Endodermal cell (in vitro differentiated cells): ENCODE measurements around the gene KLHDC7B. TPM values are rescaled to one million over a fixed set of nuclear protein-coding genes. Genes with fewer than 3 reads are reported as not detected.

Experiments
- DNase-seq: peaks from one replicate; pipeline ENCODE4 v3.0.0-alpha.2; 2017
- H3K27ac ChIP-seq: 2 replicates; pipeline ENCODE4 v1.5.1; 2013; ENCODE audit warnings: mild to moderate bottlenecking, low read depth, low read length, moderate library complexity
- H3K27me3 ChIP-seq: 2 replicates; pipeline ENCODE4 v1.6.1; 2013; ENCODE audit warnings: mild to moderate bottlenecking, low read length, moderate library complexity; ENCODE audit not compliant: insufficient read depth, control insufficient read depth, poor library complexity, severe bottlenecking
- H3K36me3 ChIP-seq: 2 replicates; pipeline ENCODE4 v1.7.0; 2013; ENCODE audit warnings: mild to moderate bottlenecking, low read length, moderate library complexity; ENCODE audit not compliant: control insufficient read depth, insufficient read depth
- H3K4me1 ChIP-seq: one replicate; pipeline ENCODE4 v1.7.0; 2013; ENCODE audit warnings: low read length; ENCODE audit not compliant: control insufficient read depth, insufficient read depth
- H3K4me3 ChIP-seq: 2 replicates; pipeline ENCODE4 v1.5.1; 2013; ENCODE audit warnings: mild to moderate bottlenecking, low read length, moderate library complexity
- H3K9ac ChIP-seq: 2 replicates; pipeline ENCODE4 v1.6.1; 2013; ENCODE audit warnings: mild to moderate bottlenecking, low read length, moderate library complexity; ENCODE audit not compliant: poor library complexity, severe bottlenecking; ENCODE audit errors: extremely low read depth
- H3K9me3 ChIP-seq: 2 replicates; pipeline ENCODE4 v1.6.1; 2013; ENCODE audit warnings: mild to moderate bottlenecking, low read length, moderate library complexity; ENCODE audit not compliant: control insufficient read depth
- H3K27ac Mint-ChIP-seq: 2 replicates; pipeline ENCODE4 v1.8.0; 2020; ENCODE audit warnings: mixed read lengths
- H3K27me3 Mint-ChIP-seq: 2 replicates; pipeline ENCODE4 v1.8.0; 2021; ENCODE audit warnings: mild to moderate bottlenecking, mixed read lengths; ENCODE audit not compliant: insufficient read depth
- H3K36me3 Mint-ChIP-seq: 2 replicates; pipeline ENCODE4 v1.8.0; 2020; ENCODE audit warnings: low read depth, mixed read lengths
- H3K4me1 Mint-ChIP-seq: 2 replicates; pipeline ENCODE4 v1.8.0; 2020; ENCODE audit warnings: mixed read lengths
- H3K4me3 Mint-ChIP-seq: 2 replicates; pipeline ENCODE4 v1.8.0; 2020; ENCODE audit warnings: mild to moderate bottlenecking, moderate library complexity, mixed read lengths
- H3K9me3 Mint-ChIP-seq: 2 replicates; pipeline ENCODE4 v1.8.0; 2020; ENCODE audit warnings: mild to moderate bottlenecking, mixed read lengths
- WGBS, 2 experiments: methylation state at CpG; one replicate each; pipeline versions ENCODE4 v1.1.5 to v1.1.7; 2013; ENCODE audit warnings: missing lambda C conversion rate in 2 of 2, mixed read lengths in 1 of 2; ENCODE audit not compliant: insufficient coverage in 1 of 2, insufficient read length in 1 of 2; 5-methylcytosine and 5-hydroxymethylcytosine counted together
- long read RNA-seq, 4 experiments: library from polyadenylated mRNA in 2 of 4; library from RNA in 1 of 4; library from capped mRNA in 1 of 4; stranded (forward) in 3 of 4; unstranded in 1 of 4; transcript quantifications; one replicate each; pipeline ENCODE4 v2.0.0, GENCODE V29; 2020 to 2021; ENCODE audit warnings: inconsistent platforms in 1 of 4
- polyA plus RNA-seq, 2 experiments: library from polyadenylated mRNA; stranded (reverse); fragments of 50-300 nt; gene quantifications; one replicate each; pipeline ENCODE4 v1.2.3, GENCODE V29; 2013
- total RNA-seq, 2 donors: library from RNA; stranded (reverse); fragmentation: NEBNext Ultra II Directional in 1 of 2; extraction: Animal tissue kit (Norgen Biotek cat#: 25700) in 1 of 2; gene quantifications; 2 replicates in 1 of 2; 3 replicates in 1 of 2; pipeline ENCODE4 v1.2.1, GENCODE V29; 2021
- TF ChIP-seq, protein P1 (sequence below): fragments of 200-600 bp; sonication (generic); conservative IDR thresholded peaks from 2 replicates; pipeline ENCODE4 v1.5.0; 2021; ENCODE audit warnings: antibody characterized with exemption, mild to moderate bottlenecking

The KLHDC7B gene
- not detected for total RNA-seq
- polyA plus RNA-seq (2013, experiment 1 of 2): not detected
- polyA plus RNA-seq (2013, experiment 2 of 2): not detected
- long read RNA-seq, experiment 1: 0 reads
- long read RNA-seq, experiment 2: 0 reads
- long read RNA-seq, experiment 3: 0 reads
- long read RNA-seq, experiment 4: 0 reads

DNA sequence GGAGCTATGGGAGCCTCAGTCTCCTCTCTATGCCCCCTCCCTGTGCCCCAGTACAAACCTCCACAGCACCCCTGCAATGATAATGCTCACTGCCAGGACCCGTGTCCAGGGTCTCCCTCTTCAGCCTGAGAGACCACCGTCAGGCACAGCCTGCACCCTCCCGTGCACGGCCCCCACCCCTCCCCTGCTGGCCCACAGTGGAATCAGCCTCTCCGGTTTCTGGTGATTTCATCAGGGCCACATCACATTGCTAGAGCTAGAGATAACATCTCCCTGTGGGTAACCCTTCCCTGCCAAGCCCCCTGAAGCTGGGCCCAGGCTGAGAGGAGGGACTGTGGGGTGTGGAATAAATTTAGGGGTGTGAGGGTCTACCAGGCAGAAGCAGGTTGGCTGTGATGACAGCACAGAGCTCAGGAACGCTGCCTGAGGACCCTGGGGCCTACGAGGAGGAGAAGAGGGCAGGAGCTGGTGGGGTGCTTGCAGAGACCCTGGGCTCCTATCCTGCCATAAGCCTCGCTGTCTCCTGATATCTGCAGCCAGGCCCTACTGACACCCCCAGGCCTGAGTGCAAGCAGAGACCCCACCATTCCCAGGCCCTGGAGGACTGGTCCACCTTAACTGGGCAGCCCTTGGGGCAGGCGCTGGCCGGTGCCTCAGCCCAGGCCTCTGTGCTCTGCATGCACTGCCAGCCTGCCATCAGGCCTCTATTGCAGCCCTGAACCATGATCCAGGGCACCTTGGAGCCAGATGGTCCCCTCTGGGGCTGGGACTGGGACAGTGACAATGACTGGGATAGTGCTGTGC is at the start of gene KLHDC7B:
Gene KLHDC7B, plus strand, starts transcription at position 378 of the 804 bp plus-strand sequence. Its CDS starts 345 bp downstream, at position 723.
- H3K36me3 Mint-ChIP-seq: no peaks in the 10 kb centered on the region
- H3K4me3 ChIP-seq: no peak within 1 kb of the TSS
- no peaks in the 10 kb centered on the region for H3K36me3 ChIP-seq
- peaks cover 14% of the 10 kb centered on the region for H3K27me3 ChIP-seq
- H3K27me3 Mint-ChIP-seq: peaks cover 13% of the 10 kb centered on the region
- 91 to 96% methylated on average over 10 of the region's 10 CpGs for WGBS, 2 experiments
- no peak within 1 kb of the TSS for H3K4me3 Mint-ChIP-seq
- no peak within 1 kb of the TSS for H3K9ac ChIP-seq
- H3K4me1 ChIP-seq: no peaks in the 10 kb centered on the region
- no peak for DNase-seq
- no peak within 1 kb of the TSS for H3K27ac ChIP-seq
- TF ChIP-seq, protein P1, sequence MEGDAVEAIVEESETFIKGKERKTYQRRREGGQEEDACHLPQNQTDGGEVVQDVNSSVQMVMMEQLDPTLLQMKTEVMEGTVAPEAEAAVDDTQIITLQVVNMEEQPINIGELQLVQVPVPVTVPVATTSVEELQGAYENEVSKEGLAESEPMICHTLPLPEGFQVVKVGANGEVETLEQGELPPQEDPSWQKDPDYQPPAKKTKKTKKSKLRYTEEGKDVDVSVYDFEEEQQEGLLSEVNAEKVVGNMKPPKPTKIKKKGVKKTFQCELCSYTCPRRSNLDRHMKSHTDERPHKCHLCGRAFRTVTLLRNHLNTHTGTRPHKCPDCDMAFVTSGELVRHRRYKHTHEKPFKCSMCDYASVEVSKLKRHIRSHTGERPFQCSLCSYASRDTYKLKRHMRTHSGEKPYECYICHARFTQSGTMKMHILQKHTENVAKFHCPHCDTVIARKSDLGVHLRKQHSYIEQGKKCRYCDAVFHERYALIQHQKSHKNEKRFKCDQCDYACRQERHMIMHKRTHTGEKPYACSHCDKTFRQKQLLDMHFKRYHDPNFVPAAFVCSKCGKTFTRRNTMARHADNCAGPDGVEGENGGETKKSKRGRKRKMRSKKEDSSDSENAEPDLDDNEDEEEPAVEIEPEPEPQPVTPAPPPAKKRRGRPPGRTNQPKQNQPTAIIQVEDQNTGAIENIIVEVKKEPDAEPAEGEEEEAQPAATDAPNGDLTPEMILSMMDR: peak; percentile 10
- no peaks in the 10 kb centered on the region for H3K9me3 ChIP-seq
- H3K4me1 Mint-ChIP-seq: peaks cover 7% of the 10 kb centered on the region
- no peaks in the 10 kb centered on the region for H3K9me3 Mint-ChIP-seq
- H3K27ac Mint-ChIP-seq: no peak within 1 kb of the TSS

DNA sequence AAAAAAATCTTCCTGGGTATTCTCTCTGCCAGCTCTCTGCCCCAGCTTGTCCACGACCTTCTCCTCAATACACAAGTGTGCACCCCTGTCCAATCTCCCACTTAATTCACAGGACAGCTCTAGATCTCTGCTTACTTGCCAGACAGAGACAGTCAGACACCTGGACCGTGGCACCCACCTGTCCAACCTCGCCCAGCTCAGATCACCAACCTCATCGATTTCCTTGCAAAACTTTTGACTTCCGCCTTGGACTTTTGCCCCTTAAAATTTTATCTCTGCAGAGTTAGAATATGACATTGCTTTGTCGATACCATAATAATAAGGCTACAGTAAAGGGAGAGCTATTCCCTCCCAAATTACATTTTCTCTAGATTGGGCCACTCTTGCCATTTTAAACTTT is 48.6 kb upstream of the KLHDC7B start:
- H3K9ac ChIP-seq: no peak overlapping the region
- no peak overlapping the region for H3K4me3 Mint-ChIP-seq
- peaks cover 1% of the 10 kb centered on the region for H3K36me3 Mint-ChIP-seq
- H3K4me3 ChIP-seq: no peak overlapping the region
- H3K36me3 ChIP-seq: no peaks in the 10 kb centered on the region
- 90 to 92% methylated on average over 5 to 6 of the region's 6 CpGs for WGBS, 2 experiments
- no peak overlapping the region for H3K27ac Mint-ChIP-seq
- TF ChIP-seq, protein P1: no peak
- H3K9me3 ChIP-seq: no peaks in the 10 kb centered on the region
- no peaks in the 10 kb centered on the region for H3K27me3 ChIP-seq
- H3K27ac ChIP-seq: no peak overlapping the region
- no peaks in the 10 kb centered on the region for H3K9me3 Mint-ChIP-seq
- no peaks in the 10 kb centered on the region for H3K4me1 ChIP-seq
- DNase-seq: peak; percentile 24
- peaks cover 17% of the 10 kb centered on the region for H3K27me3 Mint-ChIP-seq
- H3K4me1 Mint-ChIP-seq: no peaks in the 10 kb centered on the region

DNA sequence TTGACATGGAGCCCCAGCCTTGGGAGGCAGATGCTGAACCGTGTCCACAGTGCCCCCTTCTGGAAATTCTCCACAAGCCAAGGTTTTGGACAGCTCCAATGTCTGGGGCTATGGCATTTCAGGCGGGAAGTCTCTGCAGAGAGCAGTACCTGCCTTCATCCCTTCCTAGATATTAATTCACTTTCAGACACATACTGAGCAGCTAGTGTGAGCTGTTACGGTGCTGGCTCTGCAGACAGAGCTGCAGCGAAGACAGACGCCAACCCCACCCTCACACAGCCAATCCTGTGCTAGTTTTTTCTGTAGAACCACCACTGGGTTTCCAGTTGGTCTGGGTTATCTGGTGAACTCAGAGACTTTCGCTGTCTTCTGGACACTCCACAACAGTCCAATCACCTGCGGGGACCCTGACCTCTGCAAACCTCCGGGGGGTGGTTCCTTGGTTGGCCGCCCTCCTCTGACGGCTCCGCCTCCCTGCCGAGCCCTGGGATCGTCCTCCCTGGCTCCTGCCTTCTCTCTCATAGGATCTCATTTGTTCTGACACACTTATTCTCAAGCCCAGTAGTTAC is 47.3 kb upstream of the KLHDC7B start:
- 31 to 33% methylated on average over 10 to 13 of the region's 13 CpGs for WGBS, 2 experiments

More for the DNA sequence above, 47.3 kb upstream of the KLHDC7B start:
- peak; percentile 93 for DNase-seq
- no peaks in the 10 kb centered on the region for H3K9me3 Mint-ChIP-seq
- H3K9ac ChIP-seq: no peak overlapping the region
- no peak overlapping the region for H3K4me3 ChIP-seq
- no peaks in the 10 kb centered on the region for H3K4me1 Mint-ChIP-seq
- H3K4me3 Mint-ChIP-seq: no peak overlapping the region
- no peaks in the 10 kb centered on the region for H3K36me3 ChIP-seq
- no peaks in the 10 kb centered on the region for H3K27me3 ChIP-seq
- H3K4me1 ChIP-seq: no peaks in the 10 kb centered on the region
- H3K27me3 Mint-ChIP-seq: peaks cover 14% of the 10 kb centered on the region
- no peak overlapping the region for H3K27ac ChIP-seq
- no peak overlapping the region for H3K27ac Mint-ChIP-seq
- H3K36me3 Mint-ChIP-seq: peaks cover 2% of the 10 kb centered on the region
- TF ChIP-seq, protein P1: peak; percentile 84
- H3K9me3 ChIP-seq: no peaks in the 10 kb centered on the region
